Fibroblast of lung (primary cell): ENCODE data around the gene MEX3A. TPM values are rescaled to one million over a fixed set of nuclear protein-coding genes. Genes with fewer than 3 reads are reported as not detected.

Experiments used
- DNase-seq, 2 donors: peaks; one replicate each; pipeline versions ENCODE4 v3.0.0 to v3.0.0-alpha.2; 2010; ENCODE audit warnings: low read depth in 2 of 2
- H2AFZ ChIP-seq: 2 replicates; pipeline ENCODE4 v1.5.1; 2012; ENCODE audit warnings: low read length, control low read depth, inconsistent platforms
- H3K27ac ChIP-seq: 2 replicates; pipeline ENCODE4 v1.5.1; 2011; ENCODE audit warnings: low read length, control low read depth; ENCODE audit not compliant: insufficient read depth
- H3K27me3 ChIP-seq: 2 replicates; pipeline ENCODE4 v1.5.1; 2011; ENCODE audit warnings: mild to moderate bottlenecking, low read length; ENCODE audit not compliant: control insufficient read depth, insufficient read depth
- H3K36me3 ChIP-seq: 2 replicates; pipeline ENCODE4 v1.5.1; 2011; ENCODE audit warnings: low read length; ENCODE audit not compliant: control insufficient read depth, insufficient read depth
- H3K4me1 ChIP-seq: 2 replicates; pipeline ENCODE4 v1.5.1; 2011; ENCODE audit warnings: low read length; ENCODE audit not compliant: control insufficient read depth, insufficient read depth; ENCODE audit errors: extremely low read depth
- H3K4me2 ChIP-seq: 2 replicates; pipeline ENCODE4 v1.5.1; 2011; ENCODE audit warnings: low read length, control low read depth; ENCODE audit not compliant: insufficient read depth; ENCODE audit errors: extremely low read depth
- H3K4me3 ChIP-seq, 4 experiments: fragments of 200-600 bp in 1 of 4; sonication (generic) in 1 of 4; replicated peaks in 1 of 4; 2 replicates each; pipeline ENCODE4 v1.5.1; 2011 to 2016; ENCODE audit warnings: low read length in 4 of 4, low read depth in 3 of 4, mild to moderate bottlenecking in 3 of 4, control low read depth in 2 of 4, inconsistent platforms in 1 of 4, mixed read lengths in 1 of 4; ENCODE audit not compliant: insufficient read depth in 1 of 4; ENCODE audit errors: control extremely low read depth in 1 of 4
- H3K79me2 ChIP-seq: 2 replicates; pipeline ENCODE4 v1.5.1; 2012; ENCODE audit warnings: mild to moderate bottlenecking, low read length, inconsistent platforms; ENCODE audit not compliant: control insufficient read depth, insufficient read depth
- H3K9ac ChIP-seq: 2 replicates; pipeline ENCODE4 v1.5.1; 2011; ENCODE audit warnings: mild to moderate bottlenecking, low read length, control low read depth; ENCODE audit not compliant: insufficient read depth
- H3K9me3 ChIP-seq: 2 replicates; pipeline ENCODE4 v1.5.1; 2012; ENCODE audit warnings: low read depth, low read length; ENCODE audit not compliant: control insufficient read depth, insufficient read depth
- H4K20me1 ChIP-seq: 2 replicates; pipeline ENCODE4 v1.5.1; 2011; ENCODE audit warnings: low read length; ENCODE audit not compliant: control insufficient read depth, insufficient read depth; ENCODE audit errors: extremely low read depth
- EZH2 ChIP-seq: IDR thresholded peaks from 2 replicates; pipeline ENCODE4 v1.5.1; 2012; ENCODE audit warnings: low read length, control low read depth, mild to moderate bottlenecking; ENCODE audit errors: missing control alignments
- polyA plus RNA-seq, 2 donors: library from polyadenylated mRNA; depleted of rRNA in 1 of 2; stranded (reverse) in 1 of 2; unstranded in 1 of 2; fragments of >200 nt; gene quantifications; 2 replicates each; pipeline ENCODE4 v1.2.1, GENCODE V29; 2011 to 2012; ENCODE audit warnings: missing spikeins in 1 of 2
- total RNA-seq: library from RNA; depleted of rRNA; stranded (reverse); fragments of >200 nt; gene quantifications from 2 replicates; pipeline ENCODE4 v1.2.1, GENCODE V29; 2014
- TF ChIP-seq, protein P1 (sequence below), 2 donors: IDR thresholded peaks in 1 of 2; conservative IDR thresholded peaks in 1 of 2; 1 replicate in 1 of 2; 2 replicates in 1 of 2; pipeline ENCODE4 v1.5.1; 2011 to 2012; ENCODE audit warnings: low read length in 2 of 2, control low read depth in 1 of 2, inconsistent platforms in 1 of 2, low read depth in 1 of 2, mild to moderate bottlenecking in 1 of 2

Gene MEX3A
- total and polyA plus RNA-seq, 2 donors (not counting 1 experiment from before 2014, with no cell fraction given): 0.96 to 1.7 TPM

- TF ChIP-seq, protein P1, sequence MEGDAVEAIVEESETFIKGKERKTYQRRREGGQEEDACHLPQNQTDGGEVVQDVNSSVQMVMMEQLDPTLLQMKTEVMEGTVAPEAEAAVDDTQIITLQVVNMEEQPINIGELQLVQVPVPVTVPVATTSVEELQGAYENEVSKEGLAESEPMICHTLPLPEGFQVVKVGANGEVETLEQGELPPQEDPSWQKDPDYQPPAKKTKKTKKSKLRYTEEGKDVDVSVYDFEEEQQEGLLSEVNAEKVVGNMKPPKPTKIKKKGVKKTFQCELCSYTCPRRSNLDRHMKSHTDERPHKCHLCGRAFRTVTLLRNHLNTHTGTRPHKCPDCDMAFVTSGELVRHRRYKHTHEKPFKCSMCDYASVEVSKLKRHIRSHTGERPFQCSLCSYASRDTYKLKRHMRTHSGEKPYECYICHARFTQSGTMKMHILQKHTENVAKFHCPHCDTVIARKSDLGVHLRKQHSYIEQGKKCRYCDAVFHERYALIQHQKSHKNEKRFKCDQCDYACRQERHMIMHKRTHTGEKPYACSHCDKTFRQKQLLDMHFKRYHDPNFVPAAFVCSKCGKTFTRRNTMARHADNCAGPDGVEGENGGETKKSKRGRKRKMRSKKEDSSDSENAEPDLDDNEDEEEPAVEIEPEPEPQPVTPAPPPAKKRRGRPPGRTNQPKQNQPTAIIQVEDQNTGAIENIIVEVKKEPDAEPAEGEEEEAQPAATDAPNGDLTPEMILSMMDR (conservative IDR thresholded peaks at IDR 0.05 in 1 of 2, IDR thresholded peaks at IDR 0.05 in 1 of 2; ENCODE audit: low read depth in 1 of 2, low read length in 2 of 2): no peak
- TF ChIP-seq EZH2: no peak
- no peak overlapping the region for H3K27ac ChIP-seq
- no peaks in the 10 kb centered on the region for H3K36me3 ChIP-seq
- no peak overlapping the region for H3K4me3 ChIP-seq
- H3K27me3 ChIP-seq: no peaks in the 10 kb centered on the region
- peaks cover 3% of the 10 kb centered on the region for H3K4me1 ChIP-seq
- no peaks in the 10 kb centered on the region for H3K79me2 ChIP-seq
- no peaks in the 10 kb centered on the region for H4K20me1 ChIP-seq
- peak; percentile 36 to 73 for DNase-seq
- H3K9me3 ChIP-seq: no peaks in the 10 kb centered on the region
- no peak overlapping the region for H2AFZ ChIP-seq
- H3K9ac ChIP-seq: no peak overlapping the region
- no peak overlapping the region for H3K4me2 ChIP-seq
These were observed 4.0 kb upstream of the MEX3A start for GRCh38 chr1:156086256-156086662.

GRCh38 chr1:156083800-156084790, 1.8 kb upstream of the MEX3A start:
- Histone ChIP-seq H4K20me1 (no peaks in the 10 kb centered on the region), H3K79me2 (no peaks in the 10 kb centered on the region), H3K27ac (no peak overlapping the region), H3K9me3 (no peaks in the 10 kb centered on the region), H3K4me2 (peak overlapping the region; percentile 1), H2AFZ (no peak overlapping the region), H3K4me3 (peak overlapping the region in 2 of 4 experiments; percentile 72 to 83), H3K36me3 (no peaks in the 10 kb centered on the region), H3K9ac (no peak overlapping the region), H3K27me3 (no peaks in the 10 kb centered on the region), H3K4me1 (peaks cover 3% of the 10 kb centered on the region)
- no peak for DNase-seq
- no peak for TF ChIP-seq EZH2
- TF ChIP-seq, protein P1 (conservative IDR thresholded peaks at IDR 0.05 in 1 of 2, IDR thresholded peaks at IDR 0.05 in 1 of 2; ENCODE audit: low read depth in 1 of 2, low read length in 2 of 2): no peak

- no peaks in the 10 kb centered on the region for H4K20me1 ChIP-seq
These were observed 352 bp downstream of the MEX3A start for GRCh38 chr1:156081917-156082308.

More at GRCh38 chr1:156081917-156082308, 352 bp downstream of the MEX3A start:
- peaks cover under 1% of the 10 kb centered on the region for H3K36me3 ChIP-seq
- no peak for TF ChIP-seq EZH2
- TF ChIP-seq, protein P1 (conservative IDR thresholded peaks at IDR 0.05 in 1 of 2, IDR thresholded peaks at IDR 0.05 in 1 of 2; ENCODE audit: low read depth in 1 of 2, low read length in 2 of 2): no peak
- no peak overlapping the region for H2AFZ ChIP-seq
- no peak for DNase-seq
- no peaks in the 10 kb centered on the region for H3K9me3 ChIP-seq
- no peak overlapping the region for H3K27ac ChIP-seq
- H3K4me2 ChIP-seq: peak overlapping the region; percentile 78
- peak overlapping the region; percentile 11 for H3K9ac ChIP-seq
- H3K27me3 ChIP-seq: no peaks in the 10 kb centered on the region
- H3K79me2 ChIP-seq: no peaks in the 10 kb centered on the region
- H3K4me3 ChIP-seq: peak overlapping the region; percentile 70 to 89 (median 71)
- H3K4me1 ChIP-seq: peaks cover 3% of the 10 kb centered on the region
